K562 (cell line): ENCODE measurements around the gene YPEL2. TPM values are rescaled to one million over a fixed set of nuclear protein-coding genes. Genes with fewer than 3 reads are reported as not detected.
A peak's percentile ranks its signal among the peaks of the same experiment; 100 is the strongest.

ENCODE experiments used
- ARID2 ChIP-seq: fragments of 450-650 bp; IDR thresholded peaks from 2 replicates; pipeline ENCODE4 v1.6.1; 2017; ENCODE audit warnings: antibody characterized with exemption, mild to moderate bottlenecking
- ATF1 ChIP-seq, 2 experiments: fragments of 450-650 bp in 1 of 2; IDR thresholded peaks; 2 replicates each; pipeline ENCODE4 v1.6.1; 2016; ENCODE audit warnings: missing compliant biosample characterization in 1 of 2, missing genetic modification characterization in 1 of 2
- BRD9 ChIP-seq: fragments of 450-650 bp; IDR thresholded peaks from 2 replicates; pipeline ENCODE4 v1.6.1; 2018; ENCODE audit warnings: low read depth; ENCODE audit not compliant: partially characterized antibody
- CBX3 ChIP-seq, 2 experiments: IDR thresholded peaks; 1 replicate in 1 of 2; 2 replicates in 1 of 2; pipeline ENCODE4 v1.6.1; 2012; ENCODE audit warnings: inconsistent platforms in 2 of 2, low read length in 2 of 2, borderline replicate concordance in 1 of 2, control low read depth in 1 of 2
- CEBPB ChIP-seq: fragments of 450-650 bp; IDR thresholded peaks from 2 replicates; pipeline ENCODE4 v1.6.1; 2016; ENCODE audit warnings: missing genetic modification characterization, missing compliant biosample characterization
- CREM ChIP-seq: IDR thresholded peaks from 2 replicates; pipeline ENCODE4 v1.6.1; 2014; ENCODE audit warnings: antibody characterized with exemption, low read depth
- CXXC5 ChIP-seq: fragments of 250-450 bp; sonication (Bioruptor Pico); IDR thresholded peaks from 2 replicates; pipeline ENCODE4 v1.8.0; 2022; ENCODE audit warnings: inconsistent platforms, mild to moderate bottlenecking, moderate library complexity
- HDAC2 ChIP-seq: fragments of 450-650 bp; IDR thresholded peaks from 2 replicates; pipeline ENCODE4 v1.6.1; 2016; ENCODE audit warnings: mild to moderate bottlenecking
- HEY1 ChIP-seq: fragments of 250-450 bp; sonication (Bioruptor Pico); IDR thresholded peaks from 2 replicates; pipeline ENCODE4 v1.5.0; 2020; ENCODE audit warnings: mild to moderate bottlenecking, moderate library complexity, borderline replicate concordance
- HNRNPLL ChIP-seq: fragments of 200-400 bp; formaldehyde crosslinking; IDR thresholded peaks from 2 replicates; pipeline ENCODE4 v1.6.1; 2017; ENCODE audit warnings: low read length, low read depth, mild to moderate bottlenecking; ENCODE audit not compliant: poor library complexity, severe bottlenecking
- JUN ChIP-seq, 2 experiments: sonication (generic) in 1 of 2; formaldehyde crosslinking in 1 of 2; IDR thresholded peaks; 2 replicates each; pipeline versions ENCODE4 v1.6.1 to v1.8.0; 2012 to 2022; ENCODE audit warnings: borderline replicate concordance in 2 of 2, mild to moderate bottlenecking in 2 of 2, improper control_type of control experiment in 1 of 2, low read depth in 1 of 2, low read length in 1 of 2, missing genetic modification reagents in 1 of 2
- JUND ChIP-seq, 2 experiments: IDR thresholded peaks; 2 replicates in 1 of 2; 3 replicates in 1 of 2; pipeline ENCODE4 v1.6.1; 2011; ENCODE audit warnings: borderline replicate concordance in 2 of 2, low read depth in 2 of 2, low read length in 2 of 2, improper control_type of control experiment in 1 of 2, missing biosample characterization in 1 of 2, missing genetic modification characterization in 1 of 2, missing genetic modification reagents in 1 of 2
- MYNN ChIP-seq, 2 experiments: sonication (generic); formaldehyde crosslinking in 1 of 2; IDR thresholded peaks; 2 replicates each; pipeline versions ENCODE4 v1.5.0 to v1.6.1; 2016 to 2020; ENCODE audit warnings: antibody characterized with exemption in 1 of 2, missing genetic modification reagents in 1 of 2
- NR1H2 ChIP-seq: sonication (generic); formaldehyde crosslinking; IDR thresholded peaks from 2 replicates; pipeline ENCODE4 v1.4.0; 2020; ENCODE audit warnings: mild to moderate bottlenecking, missing genetic modification reagents
- NR4A1 ChIP-seq, 2 experiments: fragments of 250-450 bp in 1 of 2; fragments of 450-650 bp in 1 of 2; sonication (Bioruptor Pico) in 1 of 2; IDR thresholded peaks; 2 replicates each; pipeline versions ENCODE4 v1.4.0 to v1.6.1; 2016 to 2020; ENCODE audit warnings: mild to moderate bottlenecking in 2 of 2, missing compliant biosample characterization in 1 of 2, missing genetic modification characterization in 1 of 2, moderate library complexity in 1 of 2
- STAT5A ChIP-seq: IDR thresholded peaks from 2 replicates; pipeline ENCODE4 v1.6.1; 2012; ENCODE audit warnings: low read length, inconsistent platforms, borderline replicate concordance
- TAF15 ChIP-seq: fragments of 200-400 bp; formaldehyde crosslinking; IDR thresholded peaks from 2 replicates; pipeline ENCODE4 v1.6.1; 2017; ENCODE audit warnings: mild to moderate bottlenecking, low read depth, low read length, moderate library complexity
- ZFP36 ChIP-seq: fragments of 150-350 bp; IDR thresholded peaks from 2 replicates; pipeline ENCODE4 v1.6.1; 2018; ENCODE audit warnings: low read length, low read depth; ENCODE audit not compliant: partially characterized antibody
- ZNF12 ChIP-seq: sonication (generic); formaldehyde crosslinking; IDR thresholded peaks from 2 replicates; pipeline ENCODE4 v1.4.0; 2020; ENCODE audit warnings: mild to moderate bottlenecking, missing genetic modification reagents
- ZNF584 ChIP-seq: fragments of 200-800 bp; sonication (Bioruptor generic); IDR thresholded peaks from 2 replicates; pipeline ENCODE4 v1.6.1; 2016; ENCODE audit warnings: low read depth, mild to moderate bottlenecking, missing genetic modification characterization, missing compliant biosample characterization
- polyA plus RNA-seq, 8 experiments: library from polyadenylated mRNA; depleted of rRNA in 4 of 8; stranded (reverse) in 5 of 8; unstranded in 3 of 8; fragments of >200 nt; fragmentation: Nextera tagmentation in 2 of 8; fragmentation: Illumina TruSeq in 1 of 8; extraction: Ambion mirVana in 2 of 8; extraction: Trizol in 1 of 8; gene quantifications; 2 replicates each; pipeline versions ENCODE4 v1.2.1 to v1.2.3, GENCODE V29; 2011 to 2014; ENCODE audit warnings: inconsistent platforms in 1 of 8, missing spikeins in 1 of 8
- total RNA-seq, 7 experiments: library from RNA; depleted of rRNA in 6 of 7; stranded (reverse); fragments of >200 nt in 6 of 7; fragmentation: Illumina TruSeq in 2 of 7; extraction: Trizol in 2 of 7; gene quantifications; 2 replicates each; pipeline versions ENCODE4 v1.2.1 to v1.2.3, GENCODE V29; 2011 to 2021; ENCODE audit warnings: low replicate concordance in 1 of 7
- TF ChIP-seq, protein P1 (sequence below): sonication (generic); formaldehyde crosslinking; IDR thresholded peaks from 2 replicates; pipeline ENCODE4 v1.8.0; 2022; ENCODE audit warnings: mild to moderate bottlenecking, low read depth, missing genetic modification reagents
- TF ChIP-seq, protein P2 (sequence below), 2 experiments: fragments of 450-650 bp in 1 of 2; sonication (generic) in 1 of 2; formaldehyde crosslinking in 1 of 2; IDR thresholded peaks in 1 of 2; conservative IDR thresholded peaks in 1 of 2; 2 replicates each; pipeline versions ENCODE4 v1.6.1 to v1.8.1; 2016 to 2023; ENCODE audit warnings: mild to moderate bottlenecking in 2 of 2, moderate library complexity in 2 of 2, inconsistent platforms in 1 of 2, missing genetic modification reagents in 1 of 2
- TF ChIP-seq, protein P3 (sequence below): sonication (generic); IDR thresholded peaks from 2 replicates; pipeline ENCODE4 v1.6.1; 2016

The YPEL2 gene
- total and polyA plus RNA-seq, 9 of the 15 experiments (the other 6 are each of a cell fraction or from before 2014, with no cell fraction given), result 0.11 to 2.4 (median 0.47) TPM

DNA sequence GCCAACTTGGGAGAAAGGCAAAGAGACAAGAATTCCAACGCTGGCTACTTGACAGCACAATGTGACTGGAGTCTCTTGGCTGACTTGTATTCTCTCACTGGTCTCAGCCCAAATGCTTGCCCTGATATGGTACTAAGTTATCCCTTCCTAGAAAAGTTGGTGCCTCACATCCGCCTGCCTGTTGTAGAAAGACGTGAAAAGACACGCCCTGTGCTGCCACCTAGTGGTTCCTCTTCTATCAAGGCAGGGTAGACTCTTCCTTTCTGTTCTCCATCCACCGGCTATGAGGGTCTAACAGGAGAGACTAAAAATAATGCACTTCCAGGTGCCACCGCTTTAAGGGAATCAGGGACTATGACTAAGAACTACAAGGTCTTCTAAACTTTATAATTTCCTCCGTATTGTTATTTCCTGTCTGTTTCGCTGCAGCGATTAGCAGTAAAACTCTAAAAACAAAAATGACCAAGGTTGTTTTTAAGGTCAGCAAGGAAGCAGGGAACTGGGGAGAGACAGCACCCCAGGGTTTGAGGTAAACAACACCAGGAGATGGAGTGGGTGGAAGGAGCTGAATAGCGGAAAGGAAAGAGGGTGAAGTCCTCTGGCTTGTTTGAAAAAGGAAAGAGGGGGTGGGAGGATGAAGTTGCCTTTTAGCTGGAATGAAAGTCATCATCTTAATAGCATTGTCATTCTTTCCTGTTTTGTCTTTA is 109.5 kb downstream of the YPEL2 start (continued):
- TF ChIP-seq, protein P1, sequence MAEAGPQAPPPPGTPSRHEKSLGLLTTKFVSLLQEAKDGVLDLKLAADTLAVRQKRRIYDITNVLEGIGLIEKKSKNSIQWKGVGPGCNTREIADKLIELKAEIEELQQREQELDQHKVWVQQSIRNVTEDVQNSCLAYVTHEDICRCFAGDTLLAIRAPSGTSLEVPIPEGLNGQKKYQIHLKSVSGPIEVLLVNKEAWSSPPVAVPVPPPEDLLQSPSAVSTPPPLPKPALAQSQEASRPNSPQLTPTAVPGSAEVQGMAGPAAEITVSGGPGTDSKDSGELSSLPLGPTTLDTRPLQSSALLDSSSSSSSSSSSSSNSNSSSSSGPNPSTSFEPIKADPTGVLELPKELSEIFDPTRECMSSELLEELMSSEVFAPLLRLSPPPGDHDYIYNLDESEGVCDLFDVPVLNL (CRISPR knock-in tag), result no peak
- TF ChIP-seq ZFP36 (peak; percentile 48), TAF15 (no peak), CEBPB (no peak), STAT5A (0 out of 2 replicates have a peak, but pooled peaks have one; percentile 9), ZNF584 (no peak), NR1H2 (CRISPR knock-in tag) (no peak), CBX3 (IDR thresholded peaks at IDR 0.05; ENCODE audit: borderline replicate concordance in 1 of 2, low read length in 2 of 2) (no peak), JUN (IDR thresholded peaks at IDR 0.05; ENCODE audit: borderline replicate concordance, low read depth, low read length) (0 out of 2 replicates have a peak, but pooled peaks have one; percentile 7), JUN (CRISPR knock-in tag; IDR thresholded peaks at IDR 0.05; ENCODE audit: borderline replicate concordance) (no peak), HNRNPLL (no peak), ARID2 (peak; percentile 58; the same call in 1 of the 2 replicates), CREM (peak; percentile 42; the same call in 1 of the 2 replicates), ATF1 (CRISPR knock-in tag; IDR thresholded peaks at IDR 0.05) (no peak), ATF1 (tag; IDR thresholded peaks at IDR 0.05) (0 out of 2 replicates have a peak, but pooled peaks have one; percentile 28), HDAC2 (no peak), MYNN (IDR thresholded peaks at IDR 0.05) (no peak), MYNN (CRISPR knock-in tag; IDR thresholded peaks at IDR 0.05) (no peak), ZNF12 (CRISPR knock-in tag) (no peak), HEY1 (CRISPR knock-in tag) (no peak), BRD9 (no peak), CXXC5 (CRISPR knock-in tag) (0 out of 2 replicates have a peak, but pooled peaks have one; percentile 41), NR4A1 (CRISPR knock-in tag; IDR thresholded peaks at IDR 0.05) (no peak), NR4A1 (tag; IDR thresholded peaks at IDR 0.05) (no peak), JUND (IDR thresholded peaks at IDR 0.05; ENCODE audit: borderline replicate concordance, low read depth, low read length) (no peak), JUND (tag; IDR thresholded peaks at IDR 0.05; ENCODE audit: borderline replicate concordance, low read depth, low read length) (peak; percentile 30; the same call in 1 of the 3 replicates)
- TF ChIP-seq, protein P2, sequence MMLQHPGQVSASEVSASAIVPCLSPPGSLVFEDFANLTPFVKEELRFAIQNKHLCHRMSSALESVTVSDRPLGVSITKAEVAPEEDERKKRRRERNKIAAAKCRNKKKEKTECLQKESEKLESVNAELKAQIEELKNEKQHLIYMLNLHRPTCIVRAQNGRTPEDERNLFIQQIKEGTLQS (IDR thresholded peaks at IDR 0.05), result no peak
- TF ChIP-seq, protein P2 (CRISPR knock-in tag; conservative IDR thresholded peaks at IDR 0.05), result 0 out of 2 replicates have a peak, but pooled peaks have one; percentile 69
- TF ChIP-seq, protein P3, sequence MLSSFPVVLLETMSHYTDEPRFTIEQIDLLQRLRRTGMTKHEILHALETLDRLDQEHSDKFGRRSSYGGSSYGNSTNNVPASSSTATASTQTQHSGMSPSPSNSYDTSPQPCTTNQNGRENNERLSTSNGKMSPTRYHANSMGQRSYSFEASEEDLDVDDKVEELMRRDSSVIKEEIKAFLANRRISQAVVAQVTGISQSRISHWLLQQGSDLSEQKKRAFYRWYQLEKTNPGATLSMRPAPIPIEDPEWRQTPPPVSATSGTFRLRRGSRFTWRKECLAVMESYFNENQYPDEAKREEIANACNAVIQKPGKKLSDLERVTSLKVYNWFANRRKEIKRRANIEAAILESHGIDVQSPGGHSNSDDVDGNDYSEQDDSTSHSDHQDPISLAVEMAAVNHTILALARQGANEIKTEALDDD, result peak; percentile 70; the same call in 1 of the 2 replicates
